Activated CD4-positive, alpha-beta T cell treated with anti-CD3 and anti-CD28 coated beads for 1 hour (primary cell): Measurements from ENCODE around the gene MYO5A.
"Not testable (repeated sequence)": the region's sequence is repeated elsewhere in the genome, so short reads cannot be mapped to it uniquely, and the experiment has no call there.

Source experiments
- DNase-seq: peaks from one replicate; pipeline ENCODE4 v3.0.0-alpha.2; 2020

Gene MYO5A

GRCh38 chr15:52503788-52504496 is 24.7 kb downstream of the MYO5A start:
- DNase-seq = no peak

GRCh38 chr15:52502608-52503007 is 26.1 kb downstream of the MYO5A start:
- DNase-seq = no peak

DNA sequence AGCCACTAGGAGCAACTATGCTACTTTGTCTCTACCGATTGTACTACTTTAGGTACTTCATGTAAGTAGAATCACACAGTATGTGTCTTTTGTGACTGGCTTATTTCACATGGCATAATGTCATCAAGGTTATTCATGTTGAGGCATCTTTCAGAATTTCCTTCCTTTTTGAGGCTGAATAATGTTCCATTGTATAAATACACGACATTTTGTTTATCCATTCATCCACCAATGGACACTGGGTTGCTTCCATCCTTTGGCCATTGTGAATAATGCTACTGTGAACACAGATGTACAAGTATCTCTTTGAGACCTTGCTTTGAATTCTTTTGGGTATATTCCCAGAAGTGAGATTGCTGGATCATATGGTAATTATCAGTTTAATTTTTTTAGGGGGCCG is 29.2 kb downstream of the MYO5A start:
- DNase-seq = no peak

DNA sequence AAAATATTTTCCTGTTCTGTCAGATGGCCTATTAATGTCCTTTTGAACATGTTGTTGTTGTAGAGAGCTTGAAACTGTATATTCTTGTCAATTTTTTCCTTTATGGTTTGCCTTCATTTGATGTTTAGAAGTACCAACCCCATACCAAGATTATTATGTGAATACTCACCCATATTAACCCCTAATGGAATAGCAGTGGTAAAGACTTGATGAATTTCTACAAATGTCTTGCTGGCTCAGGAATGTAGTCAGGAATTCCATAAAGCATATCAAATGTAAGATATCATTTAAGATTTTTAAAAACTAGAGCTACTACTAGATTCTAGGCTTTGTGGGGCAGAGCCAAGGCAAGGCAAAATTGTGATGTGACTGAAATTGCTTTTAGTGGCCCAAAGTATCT is 30.0 kb downstream of the MYO5A start:
- no peak for DNase-seq

DNA sequence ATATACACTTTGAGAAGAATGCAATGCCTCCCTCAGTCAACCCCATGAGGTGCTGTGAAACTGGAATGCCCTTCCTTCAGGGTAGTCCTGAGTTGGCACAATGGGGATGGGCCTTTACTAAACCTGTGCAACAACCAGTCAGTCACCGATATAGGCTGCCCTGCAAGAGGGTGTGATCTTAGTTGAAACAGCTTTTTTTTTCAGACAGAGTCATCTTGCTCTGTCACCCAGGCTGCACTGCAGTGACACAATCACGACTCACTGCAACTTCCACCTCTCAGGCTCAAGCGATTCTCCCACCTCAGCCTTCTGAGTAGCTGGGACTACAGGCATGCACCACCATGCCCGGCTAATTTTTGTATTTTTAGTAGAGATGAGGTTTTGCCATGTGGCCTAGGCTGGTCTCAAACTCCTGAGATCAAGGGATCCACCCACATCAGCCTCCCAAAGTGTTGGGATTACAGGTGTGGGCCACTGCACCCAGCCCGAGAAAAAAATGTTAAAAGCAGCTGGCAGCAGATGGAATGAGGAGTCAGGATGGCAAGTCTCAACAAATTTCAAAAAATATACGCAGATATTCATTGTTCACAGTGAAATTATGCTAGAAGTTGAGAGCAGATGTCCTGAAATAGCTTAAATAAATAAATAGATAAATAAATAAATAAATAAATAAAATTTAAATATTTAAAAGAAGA is 31.8 kb downstream of the MYO5A start:
- no peak for DNase-seq

DNA sequence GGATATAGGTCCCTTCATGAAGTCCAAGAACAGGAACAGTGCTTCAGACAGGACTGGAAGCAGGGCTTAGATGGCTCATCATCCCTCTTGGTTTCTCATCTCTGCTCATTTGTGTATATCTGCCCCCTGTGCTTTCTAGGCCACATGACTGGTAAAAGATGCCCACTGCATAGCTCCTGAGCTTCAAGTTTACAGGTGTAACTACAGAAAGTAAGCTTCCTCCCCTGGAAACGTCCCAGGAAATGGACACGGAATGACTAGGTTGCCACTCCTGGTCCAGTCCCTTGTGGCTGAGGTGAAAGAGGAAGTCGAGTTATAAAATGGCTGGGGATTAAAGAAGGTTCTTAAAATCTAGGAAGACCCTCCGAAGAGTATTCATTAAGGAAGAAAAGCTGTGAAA is 32.5 kb downstream of the MYO5A start:
- DNase-seq = no peak

DNA sequence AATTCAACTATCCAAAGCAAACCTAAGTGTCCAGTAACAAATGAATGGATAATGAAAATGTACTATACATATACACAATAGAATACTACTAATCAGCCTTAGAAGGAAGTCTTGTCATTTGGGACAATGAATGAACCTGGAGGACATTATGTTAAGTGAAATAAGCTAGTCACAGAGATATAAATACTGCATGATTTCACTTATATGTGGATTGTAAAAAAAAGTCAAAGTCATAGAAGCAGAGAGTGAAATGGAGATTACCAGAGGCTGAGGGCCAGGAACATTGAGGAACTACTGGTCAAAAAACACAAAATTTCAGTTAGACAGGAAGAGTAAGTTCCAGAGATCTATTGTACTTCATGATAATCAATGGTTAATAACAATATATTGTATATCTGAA is 33.6 kb downstream of the MYO5A start:
- DNase-seq = no peak

DNA sequence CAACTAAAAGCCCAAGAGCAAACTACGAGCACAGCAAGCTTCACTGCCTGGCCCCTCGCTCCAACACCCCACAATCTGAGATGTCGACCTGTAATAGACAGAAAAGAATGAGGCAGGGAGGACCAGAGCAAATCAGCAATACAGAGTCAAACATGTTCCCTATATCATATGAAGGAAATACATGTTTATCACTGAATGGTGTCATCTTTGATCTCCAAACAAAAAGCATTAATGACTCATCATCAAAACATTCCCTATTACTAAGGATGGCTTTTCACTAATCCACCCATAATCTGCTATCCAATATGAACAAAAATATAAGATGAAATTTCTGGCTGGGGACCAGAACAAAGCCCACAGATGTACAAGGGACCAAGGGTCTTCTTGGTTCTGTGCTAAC is 34.7 kb downstream of the MYO5A start:
- no peak for DNase-seq

DNA sequence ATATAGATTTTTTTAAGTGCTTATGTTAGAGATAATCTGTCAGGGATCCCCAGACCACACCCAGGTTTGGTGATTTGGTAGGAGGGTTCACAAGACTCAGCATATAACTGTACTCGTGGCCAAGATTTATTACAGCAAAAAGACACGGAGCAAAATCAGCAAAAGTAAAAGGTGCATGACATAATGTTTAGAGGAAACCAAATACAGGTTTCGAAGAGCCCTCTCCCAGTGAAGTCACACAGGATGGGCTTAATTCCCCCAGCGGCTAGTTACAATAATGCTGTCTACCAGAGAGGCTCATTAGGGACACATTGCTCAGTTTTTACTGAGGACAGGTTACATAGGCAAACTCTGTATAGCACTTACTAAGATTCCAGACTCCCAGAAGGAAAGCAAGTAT is 36.5 kb downstream of the MYO5A start:
- DNase-seq = no peak

- no peak for DNase-seq
Measured at GRCh38 chr15:52491472-52491871, 37.2 kb downstream of the MYO5A start.

GRCh38 chr15:52489430-52489829 is 39.2 kb downstream of the MYO5A start:
- DNase-seq = not testable (repeated sequence)

DNA sequence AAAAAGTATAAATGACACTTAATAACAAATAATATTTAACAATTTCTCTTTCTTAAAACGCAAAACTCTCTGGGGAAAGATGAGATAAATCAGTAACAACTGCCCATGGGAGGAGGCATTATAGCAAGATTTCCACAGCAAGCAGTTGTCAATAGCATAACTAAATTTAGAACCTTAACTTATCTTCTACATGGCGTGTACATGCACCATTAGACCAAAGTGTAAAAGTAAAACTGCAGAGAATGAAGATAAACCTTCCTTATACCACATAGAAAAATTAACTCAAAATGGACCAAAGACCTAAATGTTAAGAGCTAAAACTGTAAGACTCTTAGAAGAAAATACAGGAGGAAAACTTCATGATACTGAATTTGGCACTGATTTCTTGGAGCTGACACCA is 39.9 kb downstream of the MYO5A start:
- no peak for DNase-seq

- DNase-seq = no peak
Measured at GRCh38 chr15:52486003-52486996, 42.4 kb downstream of the MYO5A start.

DNA sequence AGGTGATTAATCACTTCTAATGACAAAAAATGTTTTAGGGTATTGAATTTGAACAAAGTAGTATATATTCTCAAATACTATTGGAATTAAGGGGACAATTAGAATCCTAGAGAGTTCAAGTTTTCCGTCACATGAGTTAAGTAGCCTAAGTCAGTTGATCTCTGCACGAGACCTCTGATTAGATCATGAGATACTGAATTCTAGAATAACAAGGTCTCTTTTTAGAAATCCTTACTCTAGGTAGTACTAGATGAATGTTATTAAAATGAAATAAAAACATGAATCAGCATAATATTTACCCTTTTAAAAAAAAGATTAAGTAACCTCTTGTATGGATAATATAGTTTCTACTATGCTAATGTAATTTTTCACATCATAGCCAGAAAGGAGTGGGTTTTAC is 43.4 kb downstream of the MYO5A start:
- DNase-seq = no peak

- no peak for DNase-seq
Measured at GRCh38 chr15:52483707-52484106, 45.0 kb downstream of the MYO5A start.

GRCh38 chr15:52481915-52482314 is 46.8 kb downstream of the MYO5A start:
- no peak for DNase-seq

- DNase-seq = no peak
Measured at GRCh38 chr15:52480990-52481389, 47.7 kb downstream of the MYO5A start.

- no peak for DNase-seq
Measured at GRCh38 chr15:52466716-52467115, 62.0 kb downstream of the MYO5A start.

GRCh38 chr15:52466134-52466701 is 62.5 kb downstream of the MYO5A start:
- DNase-seq = no peak

- no peak for DNase-seq
Measured at GRCh38 chr15:52464478-52464877, 64.2 kb downstream of the MYO5A start.

- no peak for DNase-seq
Measured at GRCh38 chr15:52464040-52464439, 64.6 kb downstream of the MYO5A start.

DNA sequence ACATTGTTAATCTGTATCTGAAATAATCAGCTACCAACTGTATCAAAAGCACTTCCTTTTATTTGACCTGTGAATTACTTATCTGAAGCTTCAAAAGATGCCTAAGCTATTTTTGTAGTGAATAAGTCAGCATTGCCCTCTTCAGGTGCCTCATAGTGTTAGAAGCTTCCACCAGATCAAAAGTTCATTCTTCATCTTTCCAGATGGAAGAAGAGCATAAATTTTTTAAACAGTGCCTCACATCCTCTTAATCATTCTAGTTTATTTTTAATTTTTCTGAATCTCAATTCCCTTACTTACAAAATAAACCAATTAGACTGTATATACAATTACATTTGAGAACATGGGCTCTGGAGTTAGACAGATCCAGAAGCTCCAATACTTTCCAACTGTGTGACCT is 65.0 kb downstream of the MYO5A start:
- DNase-seq = no peak

DNA sequence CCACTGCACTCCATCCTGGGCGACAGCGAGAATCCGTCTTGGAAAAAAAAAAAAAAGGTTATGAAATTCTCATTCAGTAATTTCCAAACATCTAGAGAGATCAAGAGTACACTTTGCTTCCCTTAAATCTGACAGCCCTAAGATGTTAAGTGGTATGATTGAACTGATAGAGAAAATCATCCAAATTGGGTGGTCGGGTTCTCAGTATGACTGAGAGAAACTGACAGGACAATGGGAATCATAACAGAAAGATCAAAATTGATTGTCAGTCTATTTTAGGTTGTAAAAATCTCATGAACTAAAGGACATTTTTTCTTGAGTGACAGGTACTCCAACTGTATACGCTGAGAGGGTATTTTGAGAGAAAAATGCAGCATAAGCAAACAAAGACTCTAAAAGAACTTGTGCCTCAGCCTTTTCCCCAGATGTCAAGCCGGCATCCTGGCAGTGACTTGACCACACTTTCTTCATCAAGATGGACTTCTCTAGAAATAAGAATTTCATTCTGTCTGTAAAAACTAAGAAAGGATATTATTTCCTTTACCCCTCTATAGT is 65.8 kb downstream of the MYO5A start:
- DNase-seq = no peak
